SJSA1 (cell line): ENCODE data around the gene PDIA6. TPM values are rescaled to one million over a fixed set of nuclear protein-coding genes. Genes with fewer than 3 reads are reported as not detected.
"Not testable (repeated sequence)": the region's sequence is repeated elsewhere in the genome, so short reads cannot be mapped to it uniquely, and the experiment has no call there.

Experiments
- DNase-seq, 2 experiments: peaks; one replicate each; pipeline ENCODE4 v3.0.0-alpha.2; 2015 to 2020; ENCODE audit warnings: low spot score in 2 of 2, low read depth in 1 of 2
- H3K27ac ChIP-seq: fragments of 250-450 bp; sonication (Bioruptor Pico); 2 replicates; pipeline ENCODE4 v1.5.1; 2020; ENCODE audit warnings: mild to moderate bottlenecking, moderate library complexity
- H3K27me3 ChIP-seq: fragments of 250-450 bp; sonication (Bioruptor Pico); replicated peaks from 2 replicates; pipeline ENCODE4 v1.5.1; 2020; ENCODE audit warnings: mild to moderate bottlenecking, moderate library complexity
- H3K36me3 ChIP-seq: fragments of 250-450 bp; sonication (Bioruptor Pico); 2 replicates; pipeline ENCODE4 v1.5.1; 2020; ENCODE audit warnings: mild to moderate bottlenecking
- H3K4me1 ChIP-seq: fragments of 250-450 bp; sonication (Bioruptor Pico); replicated peaks from 2 replicates; pipeline ENCODE4 v1.6.1; 2021; ENCODE audit warnings: mild to moderate bottlenecking
- H3K4me3 ChIP-seq: fragments of 250-450 bp; sonication (Bioruptor Pico); 2 replicates; pipeline ENCODE4 v1.5.1; 2020; ENCODE audit warnings: mild to moderate bottlenecking
- H3K9me3 ChIP-seq: fragments of 250-450 bp; sonication (Bioruptor Pico); replicated peaks from 2 replicates; pipeline ENCODE4 v1.5.1; 2020; ENCODE audit warnings: mild to moderate bottlenecking
- total RNA-seq: library from RNA; depleted of rRNA; stranded (reverse); fragments of >200 nt; shearing (Covaris generic); gene quantifications from 2 replicates; pipeline ENCODE4 v1.2.3, GENCODE V29; 2014

The PDIA6 gene
- total RNA-seq, 1 experiment from 2014 or later = 327 TPM

- Histone ChIP-seq H3K4me3 (peak overlapping the region; percentile 100), H3K4me1 (peaks cover 19% of the 10 kb centered on the region), H3K36me3 (peaks cover 26% of the 10 kb centered on the region)
- not testable (repeated sequence) for H3K27me3 ChIP-seq, H3K9me3 ChIP-seq, H3K27ac ChIP-seq, DNase-seq
These were observed 866 bp upstream of the PDIA6 start for GRCh38 chr2:10813163-10814138.

- Histone ChIP-seq H3K9me3 (peaks cover 3% of the 10 kb centered on the region; the same call in 1 of the 2 replicates), H3K27me3 (no peaks in the 10 kb centered on the region), H3K4me3 (peak overlapping the region; percentile 100), H3K36me3 (peaks cover 34% of the 10 kb centered on the region), H3K27ac (no peak overlapping the region; the same call in 1 of the 2 replicates), H3K4me1 (peaks cover 19% of the 10 kb centered on the region)
- DNase-seq = no peak
These were observed 1.1 kb downstream of the PDIA6 start for GRCh38 chr2:10811517-10811916.

GRCh38 chr2:10810202-10811161, 2.1 kb downstream of the PDIA6 start:
- peaks cover 34% of the 10 kb centered on the region for H3K36me3 ChIP-seq
- H3K9me3 ChIP-seq = peaks cover 3% of the 10 kb centered on the region; the same call in 1 of the 2 replicates
- H3K4me1 ChIP-seq = peaks cover 19% of the 10 kb centered on the region
- H3K4me3 ChIP-seq = no peak overlapping the region
- H3K27ac ChIP-seq = no peak overlapping the region
- no peak for DNase-seq
- no peaks in the 10 kb centered on the region for H3K27me3 ChIP-seq

GRCh38 chr2:10806543-10806942, 6.0 kb downstream of the PDIA6 start:
- H3K4me3 ChIP-seq = no peak overlapping the region
- DNase-seq = no peak
- H3K9me3 ChIP-seq = no peaks in the 10 kb centered on the region
- peaks cover 15% of the 10 kb centered on the region for H3K4me1 ChIP-seq
- H3K27ac ChIP-seq = no peak overlapping the region
- H3K36me3 ChIP-seq = peaks cover 38% of the 10 kb centered on the region
- H3K27me3 ChIP-seq = no peaks in the 10 kb centered on the region

GRCh38 chr2:10805990-10806389, 6.6 kb downstream of the PDIA6 start:
- not testable (repeated sequence) for H3K4me1 ChIP-seq, H3K4me3 ChIP-seq, H3K9me3 ChIP-seq, H3K27me3 ChIP-seq, DNase-seq, H3K27ac ChIP-seq
- H3K36me3 ChIP-seq = peaks cover 43% of the 10 kb centered on the region

- no peak for DNase-seq
- H3K27me3 ChIP-seq = no peaks in the 10 kb centered on the region
- no peak overlapping the region for H3K27ac ChIP-seq
- H3K4me3 ChIP-seq = no peak overlapping the region
- H3K4me1 ChIP-seq = no peaks in the 10 kb centered on the region
- peaks cover 54% of the 10 kb centered on the region for H3K36me3 ChIP-seq
- no peaks in the 10 kb centered on the region for H3K9me3 ChIP-seq
These were observed 9.9 kb downstream of the PDIA6 start for GRCh38 chr2:10802657-10803056.

- Histone ChIP-seq H3K4me3 (no peak overlapping the region), H3K27me3 (no peaks in the 10 kb centered on the region), H3K27ac (no peak overlapping the region), H3K9me3 (no peaks in the 10 kb centered on the region), H3K4me1 (no peaks in the 10 kb centered on the region), H3K36me3 (peaks cover 76% of the 10 kb centered on the region)
- DNase-seq = no peak
These were observed 12.4 kb downstream of the PDIA6 start for GRCh38 chr2:10800163-10800562.

- Histone ChIP-seq H3K27ac (no peak overlapping the region), H3K9me3 (no peaks in the 10 kb centered on the region), H3K4me3 (no peak overlapping the region), H3K36me3 (peaks cover 84% of the 10 kb centered on the region), H3K4me1 (no peaks in the 10 kb centered on the region), H3K27me3 (no peaks in the 10 kb centered on the region)
- DNase-seq = no peak
These were observed 13.8 kb downstream of the PDIA6 start for GRCh38 chr2:10798783-10799182.

GRCh38 chr2:10796703-10797102, 15.9 kb downstream of the PDIA6 start:
- Histone ChIP-seq H3K4me3 (no peak overlapping the region), H3K27me3 (no peaks in the 10 kb centered on the region), H3K4me1 (no peaks in the 10 kb centered on the region), H3K9me3 (no peaks in the 10 kb centered on the region), H3K27ac (no peak overlapping the region), H3K36me3 (peaks cover 94% of the 10 kb centered on the region)
- no peak for DNase-seq

GRCh38 chr2:10795508-10796046, 17.0 kb downstream of the PDIA6 start:
- H3K27me3 ChIP-seq = no peaks in the 10 kb centered on the region
- no peaks in the 10 kb centered on the region for H3K4me1 ChIP-seq
- no peak for DNase-seq
- H3K9me3 ChIP-seq = no peaks in the 10 kb centered on the region
- no peak overlapping the region for H3K4me3 ChIP-seq
- H3K36me3 ChIP-seq = peaks cover 94% of the 10 kb centered on the region
- H3K27ac ChIP-seq = no peak overlapping the region

- peaks cover 93% of the 10 kb centered on the region for H3K36me3 ChIP-seq
- H3K4me1 ChIP-seq = no peaks in the 10 kb centered on the region
- DNase-seq = no peak
- H3K27ac ChIP-seq = no peak overlapping the region
- H3K4me3 ChIP-seq = no peak overlapping the region
- no peaks in the 10 kb centered on the region for H3K27me3 ChIP-seq
- no peaks in the 10 kb centered on the region for H3K9me3 ChIP-seq
These were observed 17.7 kb downstream of the PDIA6 start for GRCh38 chr2:10794876-10795275.

GRCh38 chr2:10793816-10794215, 18.8 kb downstream of the PDIA6 start:
- no peaks in the 10 kb centered on the region for H3K9me3 ChIP-seq
- no peaks in the 10 kb centered on the region for H3K27me3 ChIP-seq
- no peak for DNase-seq
- no peak overlapping the region for H3K4me3 ChIP-seq
- H3K36me3 ChIP-seq = peaks cover 93% of the 10 kb centered on the region
- H3K27ac ChIP-seq = no peak overlapping the region
- no peaks in the 10 kb centered on the region for H3K4me1 ChIP-seq

- no peaks in the 10 kb centered on the region for H3K4me1 ChIP-seq
- peaks cover 93% of the 10 kb centered on the region for H3K36me3 ChIP-seq
These were observed 19.8 kb downstream of the PDIA6 start for GRCh38 chr2:10792660-10793400.

More at GRCh38 chr2:10792660-10793400, 19.8 kb downstream of the PDIA6 start:
- Histone ChIP-seq H3K9me3 (no peaks in the 10 kb centered on the region), H3K27me3 (no peaks in the 10 kb centered on the region), H3K27ac (no peak overlapping the region), H3K4me3 (no peak overlapping the region)
- DNase-seq = no peak
